Cardiac fibroblast (primary cell): ENCODE results near the gene PALLD.

Experiments
- DNase-seq, 2 donors: peaks; one replicate each; pipeline versions ENCODE4 v3.0.0 to v3.0.0-alpha.2; 2010; ENCODE audit warnings: low read depth in 2 of 2
- H3K4me3 ChIP-seq, 2 donors: replicated peaks in 1 of 2; 1 replicate in 1 of 2; 2 replicates in 1 of 2; pipeline ENCODE4 v1.5.1; 2011; ENCODE audit warnings: low read depth in 2 of 2, low read length in 2 of 2, mild to moderate bottlenecking in 2 of 2, moderate library complexity in 1 of 2
- CTCF ChIP-seq: IDR thresholded peaks from one replicate; pipeline ENCODE4 v1.5.1; 2011; ENCODE audit warnings: low read depth, mild to moderate bottlenecking, low read length, inconsistent platforms

PALLD gene

GRCh38 chr4:168484626-168485025, 12.2 kb upstream of the PALLD start:
- no peak overlapping the region for H3K4me3 ChIP-seq
- peak; percentile 71 to 87 for DNase-seq
- no peak for TF ChIP-seq CTCF

- no peak for DNase-seq
- no peak overlapping the region for H3K4me3 ChIP-seq
- TF ChIP-seq CTCF, result no peak
Measured at GRCh38 chr4:168485156-168485910, 11.5 kb upstream of the PALLD start.

- DNase-seq, result peak in 1 of 2 donors; percentile 75
- no peak overlapping the region for H3K4me3 ChIP-seq
- no peak for TF ChIP-seq CTCF
Measured at GRCh38 chr4:168486912-168487281, 10.0 kb upstream of the PALLD start.

- no peak overlapping the region for H3K4me3 ChIP-seq
- TF ChIP-seq CTCF, result no peak
- peak in 1 of 2 donors; percentile 45 for DNase-seq
Measured at GRCh38 chr4:168487282-168488035, 9.4 kb upstream of the PALLD start.

- no peak for DNase-seq
- H3K4me3 ChIP-seq, result no peak overlapping the region
- no peak for TF ChIP-seq CTCF
Measured at GRCh38 chr4:168488869-168489274, 8.0 kb upstream of the PALLD start.

GRCh38 chr4:168489616-168490015, 7.2 kb upstream of the PALLD start:
- no peak for TF ChIP-seq CTCF
- H3K4me3 ChIP-seq, result no peak overlapping the region
- no peak for DNase-seq
